K562 (cell line): ENCODE results near the gene CAPN7. TPM values are rescaled to one million over a fixed set of nuclear protein-coding genes. Genes with fewer than 3 reads are reported as not detected.

Experiments used
- ATAC-seq: fragments of 200-7000 bp; cut with Tn5 transposase; 3 replicates; pipeline ENCODE4 v1.9.1; 2020; ENCODE audit warnings: moderate library complexity
- BruUV-seq: library from RNA; stranded (reverse); fragments of 400-500 nt; replicated peaks from 2 replicates; lab custom pipeline; 2021; lab: Mats Ljungman, UMichigan
- CTCF ChIA-PET: fragments of 300-600 bp; formaldehyde crosslinking; extraction: SDS; loops from one replicate; lab custom pipeline; 2021; ENCODE audit warnings: low intra/inter-chr PET ratio; lab: Yijun Ruan, JAX
- POLR2A ChIA-PET: fragments of 300-600, 350-650 bp; sonication (Branson Sonifier 250); formaldehyde crosslinking; extraction: SDS; loops from one replicate; lab custom pipeline; 2021; ENCODE audit warnings: antibody characterized with exemption, inconsistent platforms; lab: Yijun Ruan, JAX
- DNase-seq, 4 experiments: peaks; one replicate each; pipeline versions ENCODE4 v3.0.0 to v3.0.0-alpha.2; 2011 to 2018; ENCODE audit warnings: low spot score in 3 of 4, mixed read lengths in 3 of 4; ENCODE audit errors: extremely low read depth in 1 of 4
- FAIRE-seq: peaks from 2 replicates; lab custom pipeline; 2011; peaks lifted over from hg19 to GRCh38; lab: Jason Lieb, UNC
- H2AFZ ChIP-seq: 2 replicates; pipeline ENCODE4 v1.6.0; 2011; ENCODE audit warnings: low read depth, low read length, control low read depth, inconsistent platforms
- H3K27ac ChIP-seq: fragments of 200-600 bp; 3 replicates; pipeline ENCODE4 v1.8.0; 2011; ENCODE audit warnings: low read depth, mild to moderate bottlenecking, control low read depth, inconsistent platforms, low read length, moderate library complexity, mixed read lengths; ENCODE audit errors: extremely low read depth
- H3K27me3 ChIP-seq, 2 experiments: fragments of 300-600 bp in 1 of 2; 2 replicates in 1 of 2; 3 replicates in 1 of 2; pipeline versions ENCODE4 v1.6.0 to v1.8.0; 2011; ENCODE audit warnings: inconsistent platforms in 2 of 2, low read length in 2 of 2, mild to moderate bottlenecking in 1 of 2, mixed read lengths in 1 of 2, moderate library complexity in 1 of 2; ENCODE audit not compliant: control insufficient read depth in 2 of 2, insufficient read depth in 2 of 2
- H3K36me3 ChIP-seq: fragments of 300-600 bp; 3 replicates; pipeline ENCODE4 v1.8.0; 2011; ENCODE audit warnings: mild to moderate bottlenecking, low read length, inconsistent platforms; ENCODE audit not compliant: control insufficient read depth, insufficient read depth
- H3K4me1 ChIP-seq, 2 experiments: fragments of 200-600 bp in 1 of 2; replicated peaks in 1 of 2; 2 replicates in 1 of 2; 3 replicates in 1 of 2; pipeline versions ENCODE4 v1.5.1 to v1.8.0; 2011; ENCODE audit warnings: inconsistent platforms in 2 of 2, low read length in 2 of 2, mild to moderate bottlenecking in 1 of 2, mixed read lengths in 1 of 2, moderate library complexity in 1 of 2; ENCODE audit not compliant: control insufficient read depth in 2 of 2, insufficient read depth in 2 of 2
- H3K4me2 ChIP-seq: 2 replicates; pipeline ENCODE4 v1.6.1; 2011; ENCODE audit warnings: low read length, control low read depth, inconsistent platforms, mixed read lengths; ENCODE audit not compliant: insufficient read depth
- H3K4me3 ChIP-seq: fragments of 200-600 bp; sonication (generic), shearing (Covaris generic); 2 replicates; pipeline ENCODE4 v1.5.1; 2016; ENCODE audit warnings: control low read depth, inconsistent platforms
- H3K79me2 ChIP-seq: fragments of 200-600 bp; 3 replicates; pipeline ENCODE4 v1.8.0; 2011; ENCODE audit warnings: low read length, inconsistent platforms; ENCODE audit not compliant: control insufficient read depth, insufficient read depth
- H3K9ac ChIP-seq, 2 experiments: 2 replicates each; pipeline versions ENCODE4 v1.6.0 to v1.6.1; 2011; ENCODE audit warnings: low read depth in 2 of 2, low read length in 2 of 2, control low read depth in 1 of 2, inconsistent platforms in 1 of 2, mild to moderate bottlenecking in 1 of 2, mixed read lengths in 1 of 2; ENCODE audit not compliant: insufficient read depth in 1 of 2
- H3K9me1 ChIP-seq: one replicate; pipeline ENCODE4 v1.6.0; 2011; ENCODE audit warnings: inconsistent platforms, mild to moderate bottlenecking, low read length, moderate library complexity; ENCODE audit not compliant: control insufficient read depth, insufficient read depth
- H3K9me3 ChIP-seq: replicated peaks from 2 replicates; pipeline ENCODE4 v1.5.1; 2011; ENCODE audit warnings: low read depth, low read length, inconsistent platforms; ENCODE audit not compliant: control insufficient read depth, insufficient read depth
- H4K20me1 ChIP-seq: replicated peaks from 2 replicates; pipeline ENCODE4 v1.6.1; 2011; ENCODE audit warnings: low read length, inconsistent platforms, mixed read lengths; ENCODE audit not compliant: control insufficient read depth, insufficient read depth
- BRD9 ChIP-seq: fragments of 450-650 bp; IDR thresholded peaks from 2 replicates; pipeline ENCODE4 v1.6.1; 2018; ENCODE audit warnings: low read depth; ENCODE audit not compliant: partially characterized antibody
- HNRNPH1 ChIP-seq: fragments of 200-400 bp; formaldehyde crosslinking; optimal IDR thresholded peaks from 2 replicates; pipeline ENCODE3; 2017; ENCODE audit warnings: low read depth, mild to moderate bottlenecking, low read length, moderate library complexity
- NCOA1 ChIP-seq: fragments of 450-650 bp; IDR thresholded peaks from 2 replicates; pipeline ENCODE4 v1.6.1; 2016; ENCODE audit warnings: low read depth
- POLR2G ChIP-seq: fragments of 200-400 bp; formaldehyde crosslinking; IDR thresholded peaks from 2 replicates; pipeline ENCODE4 v1.6.1; 2017; ENCODE audit warnings: low read depth, mild to moderate bottlenecking, antibody characterized with exemption, low read length, moderate library complexity
- WGBS: fragments of 100-300 bp; shearing (Covaris generic); methylation state at CpG from one replicate; pipeline ENCODE4 v1.1.6; 2016; ENCODE audit warnings: low coverage, mixed read lengths; ENCODE audit not compliant: insufficient coverage; ENCODE audit errors: missing lambda C conversion rate; 5-methylcytosine and 5-hydroxymethylcytosine counted together
- in situ Hi-C: fragments of 300-500 bp; cut with MboI; formaldehyde crosslinking; loops from 4 replicates; pipeline ENCODE4 v1.15.0; 2018; ENCODE audit warnings: inconsistent platforms, mixed read lengths
- intact Hi-C: fragments of 100-400 bp; cut with micrococcal nuclease; formaldehyde crosslinking; loops from 2 replicates; pipeline ENCODE4 v1.14.2; 2022
- polyA plus RNA-seq, 8 experiments: library from polyadenylated mRNA; depleted of rRNA in 4 of 8; stranded (reverse) in 5 of 8; unstranded in 3 of 8; fragments of >200 nt; fragmentation: Nextera tagmentation in 2 of 8; fragmentation: Illumina TruSeq in 1 of 8; extraction: Ambion mirVana in 2 of 8; extraction: Trizol in 1 of 8; gene quantifications; 2 replicates each; pipeline versions ENCODE4 v1.2.1 to v1.2.3, GENCODE V29; 2011 to 2014; ENCODE audit warnings: inconsistent platforms in 1 of 8, missing spikeins in 1 of 8
- total RNA-seq, 7 experiments: library from RNA; depleted of rRNA in 6 of 7; stranded (reverse); fragments of >200 nt in 6 of 7; fragmentation: Illumina TruSeq in 2 of 7; extraction: Trizol in 2 of 7; gene quantifications; 2 replicates each; pipeline versions ENCODE4 v1.2.1 to v1.2.3, GENCODE V29; 2011 to 2021; ENCODE audit warnings: low replicate concordance in 1 of 7
- TF ChIP-seq, protein P1 (sequence below): sonication (generic); formaldehyde crosslinking; IDR thresholded peaks from 2 replicates; pipeline ENCODE4 v1.8.1; 2023; ENCODE audit warnings: missing genetic modification reagents, mild to moderate bottlenecking, borderline replicate concordance

CAPN7 gene
- total and polyA plus RNA-seq, 9 of the 15 experiments (the other 6 are each of a cell fraction or from before 2014, with no cell fraction given) = 6.5 to 42.7 (median 32.7) TPM

DNA sequence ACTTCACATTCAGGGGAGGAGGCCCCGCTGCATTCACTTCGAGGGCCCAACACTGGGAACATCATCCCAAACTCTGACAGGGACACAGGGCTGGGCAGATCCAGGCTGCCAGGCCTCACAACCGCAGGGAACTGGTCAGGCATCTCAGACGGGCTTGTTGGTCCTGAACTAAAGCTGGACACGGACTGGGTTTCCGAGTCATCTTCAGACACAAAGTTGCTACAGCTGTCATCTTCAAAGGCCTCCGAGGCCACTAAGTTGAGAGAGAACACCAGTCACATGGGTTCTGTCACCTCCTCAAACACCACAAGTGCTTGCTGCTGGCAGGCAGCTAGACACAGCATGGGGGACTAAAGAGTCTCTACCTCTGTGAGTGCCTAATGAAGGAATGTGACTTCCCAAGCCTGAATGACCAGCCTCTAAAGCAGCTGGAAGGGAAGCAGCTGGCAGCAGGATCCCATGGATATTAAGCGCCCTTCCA, 50.9 kb downstream of the CAPN7 start (continued):
- TF ChIP-seq, protein P1, sequence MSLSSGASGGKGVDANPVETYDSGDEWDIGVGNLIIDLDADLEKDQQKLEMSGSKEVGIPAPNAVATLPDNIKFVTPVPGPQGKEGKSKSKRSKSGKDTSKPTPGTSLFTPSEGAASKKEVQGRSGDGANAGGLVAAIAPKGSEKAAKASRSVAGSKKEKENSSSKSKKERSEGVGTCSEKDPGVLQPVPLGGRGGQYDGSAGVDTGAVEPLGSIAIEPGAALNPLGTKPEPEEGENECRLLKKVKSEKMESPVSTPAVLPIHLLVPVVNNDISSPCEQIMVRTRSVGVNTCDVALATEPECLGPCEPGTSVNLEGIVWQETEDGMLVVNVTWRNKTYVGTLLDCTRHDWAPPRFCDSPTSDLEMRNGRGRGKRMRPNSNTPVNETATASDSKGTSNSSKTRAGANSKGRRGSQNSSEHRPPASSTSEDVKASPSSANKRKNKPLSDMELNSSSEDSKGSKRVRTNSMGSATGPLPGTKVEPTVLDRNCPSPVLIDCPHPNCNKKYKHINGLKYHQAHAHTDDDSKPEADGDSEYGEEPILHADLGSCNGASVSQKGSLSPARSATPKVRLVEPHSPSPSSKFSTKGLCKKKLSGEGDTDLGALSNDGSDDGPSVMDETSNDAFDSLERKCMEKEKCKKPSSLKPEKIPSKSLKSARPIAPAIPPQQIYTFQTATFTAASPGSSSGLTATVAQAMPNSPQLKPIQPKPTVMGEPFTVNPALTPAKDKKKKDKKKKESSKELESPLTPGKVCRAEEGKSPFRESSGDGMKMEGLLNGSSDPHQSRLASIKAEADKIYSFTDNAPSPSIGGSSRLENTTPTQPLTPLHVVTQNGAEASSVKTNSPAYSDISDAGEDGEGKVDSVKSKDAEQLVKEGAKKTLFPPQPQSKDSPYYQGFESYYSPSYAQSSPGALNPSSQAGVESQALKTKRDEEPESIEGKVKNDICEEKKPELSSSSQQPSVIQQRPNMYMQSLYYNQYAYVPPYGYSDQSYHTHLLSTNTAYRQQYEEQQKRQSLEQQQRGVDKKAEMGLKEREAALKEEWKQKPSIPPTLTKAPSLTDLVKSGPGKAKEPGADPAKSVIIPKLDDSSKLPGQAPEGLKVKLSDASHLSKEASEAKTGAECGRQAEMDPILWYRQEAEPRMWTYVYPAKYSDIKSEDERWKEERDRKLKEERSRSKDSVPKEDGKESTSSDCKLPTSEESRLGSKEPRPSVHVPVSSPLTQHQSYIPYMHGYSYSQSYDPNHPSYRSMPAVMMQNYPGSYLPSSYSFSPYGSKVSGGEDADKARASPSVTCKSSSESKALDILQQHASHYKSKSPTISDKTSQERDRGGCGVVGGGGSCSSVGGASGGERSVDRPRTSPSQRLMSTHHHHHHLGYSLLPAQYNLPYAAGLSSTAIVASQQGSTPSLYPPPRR (CRISPR knock-in tag) = no peak
- TF ChIP-seq BRD9 = no peak

DNA sequence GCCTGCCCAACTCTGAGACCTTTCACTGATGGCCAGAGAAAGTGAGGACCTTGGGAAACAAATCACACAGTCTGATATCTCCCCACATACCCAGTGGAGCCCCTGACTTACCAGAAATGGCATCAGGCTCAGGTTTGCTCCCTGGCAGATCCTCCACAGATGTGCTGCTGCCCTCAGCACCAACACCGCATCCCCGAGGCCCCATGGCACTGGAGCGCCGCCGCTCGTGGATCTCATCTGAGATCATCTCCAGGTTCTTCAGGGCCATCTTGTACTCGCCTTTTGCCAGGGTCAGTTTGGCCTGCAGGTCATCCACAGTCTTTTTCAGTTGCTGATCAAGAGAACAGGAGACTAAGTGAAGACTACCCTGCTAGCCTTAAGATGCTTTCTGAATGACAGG, 52.7 kb downstream of the CAPN7 start:
- H2AFZ ChIP-seq = no peak overlapping the region
- no TSS peak for BruUV-seq
- DNase-seq (no peak), ATAC-seq (no peak), FAIRE-seq (no peak)
- H3K4me2 ChIP-seq = no peak overlapping the region
- H4K20me1 ChIP-seq = no peaks in the 10 kb centered on the region; the same call in 1 of the 2 replicates
- ChIA-PET CTCF (no interaction called here), POLR2A (interaction anchor here (2.0 to 4.6 kb wide), 2 partner anchors 10 to 140 kb away, joined by 4 to 37 read pairs; no protein-coding TSS in a partner anchor)
- H3K27ac ChIP-seq = no peak overlapping the region
- in situ Hi-C loops = no loop called here
- H3K9me3 ChIP-seq = no peaks in the 10 kb centered on the region
- intact Hi-C loops = no loop called here
- H3K27me3 ChIP-seq = no peaks in the 10 kb centered on the region
- peaks cover 75% of the 10 kb centered on the region for H3K36me3 ChIP-seq
- H3K4me1 ChIP-seq = 0 out of 5 replicates have a peak, but pooled peaks cover 0 to 2% of the 10 kb centered on the region in 2 experiments
- H3K79me2 ChIP-seq = no peaks in the 10 kb centered on the region
- WGBS = 91% methylated on average over 7 of the region's 7 CpGs
- H3K9ac ChIP-seq = no peak overlapping the region
- TF ChIP-seq HNRNPH1 (no peak), POLR2G (peak; percentile 38; the same call in 1 of the 2 replicates), NCOA1 (no peak)
- no peak overlapping the region for H3K4me3 ChIP-seq
- no peaks in the 10 kb centered on the region for H3K9me1 ChIP-seq
